Measurements from ENCODE around the gene MYL2. TPM values are rescaled to one million over a fixed set of nuclear protein-coding genes. Genes with fewer than 3 reads are reported as not detected.
A peak's percentile ranks its signal among the peaks of the same experiment; 100 is the strongest.
"Not testable (repeated sequence)": the region's sequence is repeated elsewhere in the genome, so short reads cannot be mapped to it uniquely, and the experiment has no call there.

MYL2 gene
- total RNA-seq, 4 donors from 2014 or later, result not detected

- whole genome bisulfite sequencing, result 92% methylated on average over 7 of the region's 10 CpGs
These were observed 36.8 kb upstream of the MYL2 start for GRCh38 chr12:110957159-110957558.

GRCh38 chr12:110950867-110951266 is 30.5 kb upstream of the MYL2 start:
- H3K4me1 ChIP-seq; H3K36me3 ChIP-seq; H3K9me3 ChIP-seq; DNase-seq (ENCODE audit: low spot score in 2 of 2); H3K27me3 ChIP-seq; H3K27ac ChIP-seq; H3K4me3 ChIP-seq: not testable (repeated sequence)
- WGBS, result no CpG with 5 or more reads among the region's 31 CpGs

More at GRCh38 chr12:110957159-110957558, 36.8 kb upstream of the MYL2 start:
- TF ChIP-seq POLR2A (IDR thresholded peaks at IDR 0.05) (no peak), EP300 (IDR thresholded peaks at IDR 0.05) (no peak), CTCF (IDR thresholded peaks at IDR 0.05) (no peak), POLR2AphosphoS5 (IDR thresholded peaks at IDR 0.05) (no peak)
- H3K9me3 ChIP-seq, result no peaks in the 10 kb centered on the region
- peaks cover 26% of the 10 kb centered on the region for H3K27me3 ChIP-seq
- no peaks in the 10 kb centered on the region for H3K4me1 ChIP-seq
- no peak for DNase-seq (ENCODE audit: low spot score in 2 of 2)
- H3K36me3 ChIP-seq, result no peaks in the 10 kb centered on the region
- no peak overlapping the region for H3K27ac ChIP-seq
- H3K4me3 ChIP-seq, result no peak overlapping the region

DNA sequence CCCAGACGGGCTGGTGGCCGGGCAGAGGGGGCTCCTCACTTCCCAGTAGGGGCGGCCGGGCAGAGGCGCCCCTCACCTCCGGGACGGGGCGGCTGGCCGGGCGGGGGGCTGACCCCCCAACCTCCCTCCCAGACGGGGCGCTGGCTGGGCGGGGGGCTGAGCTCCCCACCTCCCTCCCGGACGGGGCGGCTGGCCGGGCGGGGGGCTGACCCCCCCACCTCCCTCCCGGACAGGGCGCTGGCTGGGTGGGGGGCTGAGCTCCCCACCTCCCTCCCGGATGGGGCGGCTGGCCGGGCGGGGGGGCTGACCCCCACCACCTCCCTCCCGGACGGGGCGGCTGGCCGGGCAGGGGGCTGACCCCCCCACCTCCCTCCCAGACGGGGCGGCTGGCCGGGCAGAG is 30.1 kb upstream of the MYL2 start:
- not testable (repeated sequence) for DNase-seq (ENCODE audit: low spot score in 2 of 2); H3K27me3 ChIP-seq; H3K9me3 ChIP-seq; H3K4me3 ChIP-seq; H3K36me3 ChIP-seq; H3K4me1 ChIP-seq; H3K27ac ChIP-seq
- WGBS, result 96% methylated on average over 10 of the region's 31 CpGs

DNA sequence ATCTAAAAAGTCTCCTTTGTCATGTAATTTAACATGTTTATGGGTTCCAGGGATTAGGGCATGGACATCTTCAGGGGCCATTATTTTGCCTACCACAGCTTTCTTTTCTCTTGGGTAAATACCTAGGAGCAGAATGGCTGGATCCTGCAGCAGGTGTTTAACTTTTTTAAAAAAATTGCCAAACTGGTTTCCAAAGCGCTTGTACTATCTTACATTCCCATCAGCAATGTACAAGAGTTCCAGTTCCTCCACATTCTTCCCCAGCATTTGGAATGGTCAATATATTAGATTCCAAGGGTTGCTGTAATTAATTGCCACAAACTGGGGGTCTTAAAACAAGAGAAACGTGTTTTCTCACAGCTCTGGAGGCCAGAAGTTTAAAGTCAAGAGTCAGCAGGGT is 27.7 kb upstream of the MYL2 start:
- 50% methylated on average over 2 of the region's 2 CpGs for WGBS
- Histone ChIP-seq H3K4me3 (no peak overlapping the region), H3K4me1 (no peaks in the 10 kb centered on the region), H3K27me3 (no peaks in the 10 kb centered on the region), H3K27ac (no peak overlapping the region), H3K36me3 (no peaks in the 10 kb centered on the region), H3K9me3 (peaks cover 6% of the 10 kb centered on the region)
- no peak for TF ChIP-seq POLR2A (IDR thresholded peaks at IDR 0.05)
- no peak for TF ChIP-seq POLR2AphosphoS5 (IDR thresholded peaks at IDR 0.05)
- TF ChIP-seq EP300 (IDR thresholded peaks at IDR 0.05), result no peak
- TF ChIP-seq CTCF (IDR thresholded peaks at IDR 0.05), result no peak
- DNase-seq (ENCODE audit: low spot score in 2 of 2), result no peak

GRCh38 chr12:110943373-110943772 is 23.0 kb upstream of the MYL2 start:
- 57% methylated on average over 2 of the region's 2 CpGs for WGBS
- no peak overlapping the region for H3K4me3 ChIP-seq
- no peaks in the 10 kb centered on the region for H3K36me3 ChIP-seq
- H3K27me3 ChIP-seq, result peaks cover 21% of the 10 kb centered on the region
- H3K4me1 ChIP-seq, result no peaks in the 10 kb centered on the region
- H3K9me3 ChIP-seq, result peaks cover 6% of the 10 kb centered on the region
- TF ChIP-seq POLR2A (IDR thresholded peaks at IDR 0.05) (no peak), CTCF (IDR thresholded peaks at IDR 0.05) (no peak), POLR2AphosphoS5 (IDR thresholded peaks at IDR 0.05) (no peak), EP300 (IDR thresholded peaks at IDR 0.05) (no peak)
- no peak for DNase-seq (ENCODE audit: low spot score in 2 of 2)
- H3K27ac ChIP-seq, result no peak overlapping the region

DNA sequence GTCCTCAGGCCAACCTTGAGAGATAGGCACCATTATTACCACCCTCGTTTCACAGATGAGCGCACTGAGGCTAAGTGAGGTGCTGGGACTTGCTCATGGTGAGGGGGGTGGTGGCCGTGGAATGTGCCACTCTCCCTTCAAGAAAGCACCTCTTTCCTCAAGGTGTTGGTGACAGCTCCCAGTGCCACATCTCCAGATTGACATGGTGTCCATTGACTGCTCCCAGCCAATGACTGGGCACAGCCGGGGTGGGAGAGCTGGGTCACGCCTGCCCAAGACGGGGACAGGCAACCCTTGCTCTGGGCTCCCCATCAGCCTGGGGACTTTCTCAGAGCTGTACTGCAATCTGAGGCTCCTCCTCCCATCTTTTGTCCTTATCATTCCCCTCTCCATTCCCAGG is 21.0 kb upstream of the MYL2 start:
- Histone ChIP-seq H3K4me1 (peaks cover 5% of the 10 kb centered on the region), H3K4me3 (no peak overlapping the region), H3K27me3 (peaks cover 32% of the 10 kb centered on the region), H3K27ac (no peak overlapping the region), H3K9me3 (peaks cover 2% of the 10 kb centered on the region), H3K36me3 (no peaks in the 10 kb centered on the region)
- TF ChIP-seq POLR2AphosphoS5 (IDR thresholded peaks at IDR 0.05), result no peak
- no peak for TF ChIP-seq EP300 (IDR thresholded peaks at IDR 0.05)
- TF ChIP-seq POLR2A (IDR thresholded peaks at IDR 0.05), result no peak
- TF ChIP-seq CTCF (IDR thresholded peaks at IDR 0.05), result no peak
- DNase-seq (ENCODE audit: low spot score in 2 of 2), result peak in 1 of 2 donors; percentile 43
- 78% methylated on average over 6 of the region's 6 CpGs for WGBS

Data from suprapubic skin (tissue), 4 donors.